Stimulated activated CD8-positive, alpha-beta memory T cell treated with anti-CD3 and anti-CD28 coated beads, Interleukin-15, amount 100 ng/mL, for 24 hours (primary cell): ENCODE data around the gene TXNIP.
A peak's percentile ranks its signal among the peaks of the same experiment; 100 is the strongest.

Experiments used
- DNase-seq: peaks from one replicate; pipeline ENCODE4 v3.0.0-alpha.2; 2020; ENCODE audit warnings: low read depth

Gene TXNIP

DNA sequence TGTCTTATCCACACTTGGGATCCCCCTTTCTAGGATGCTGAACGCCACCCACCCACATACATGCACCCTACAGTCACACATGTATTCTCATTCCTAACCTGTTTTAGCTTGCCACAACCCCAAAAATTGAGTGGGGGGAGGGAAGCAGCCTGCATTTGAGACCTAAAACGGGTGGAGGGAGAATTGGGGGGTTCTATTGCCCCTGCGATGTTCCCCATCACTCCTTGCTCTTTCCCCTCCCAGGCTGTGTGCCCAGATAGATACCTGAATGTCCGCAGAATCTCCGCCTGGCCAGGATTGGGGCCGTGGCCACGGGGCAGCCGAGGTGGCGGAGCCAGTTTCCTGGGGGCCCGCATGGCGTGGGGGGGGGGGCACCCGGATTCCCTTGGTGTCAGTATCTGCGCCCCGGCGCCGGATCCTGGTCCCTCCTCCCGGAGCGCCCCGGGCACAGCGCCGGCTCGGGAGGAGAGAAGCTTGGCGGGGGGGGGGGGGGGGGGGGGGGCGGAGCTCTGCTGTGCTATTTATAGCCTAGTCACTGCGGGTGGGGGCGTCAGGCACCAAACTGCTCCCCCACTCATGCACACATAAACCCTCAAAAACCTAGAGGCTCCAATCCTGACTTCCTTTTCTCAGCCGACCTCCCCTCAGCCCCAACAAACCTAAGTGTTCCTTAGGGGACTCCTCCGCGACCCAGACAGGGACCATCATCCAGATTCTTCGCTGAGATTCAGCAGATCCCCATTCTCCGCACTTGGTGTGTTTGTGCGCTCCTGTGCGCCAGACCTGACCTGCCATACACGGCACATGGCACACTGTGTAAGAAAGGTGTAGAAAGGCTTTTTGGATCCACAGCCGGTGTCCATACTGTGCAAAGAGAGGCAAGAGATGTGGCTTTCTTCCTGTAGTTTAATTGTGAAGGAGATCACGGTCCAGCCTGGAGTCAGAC is 33.9 kb downstream of the TXNIP start:
- DNase-seq, result no peak

DNA sequence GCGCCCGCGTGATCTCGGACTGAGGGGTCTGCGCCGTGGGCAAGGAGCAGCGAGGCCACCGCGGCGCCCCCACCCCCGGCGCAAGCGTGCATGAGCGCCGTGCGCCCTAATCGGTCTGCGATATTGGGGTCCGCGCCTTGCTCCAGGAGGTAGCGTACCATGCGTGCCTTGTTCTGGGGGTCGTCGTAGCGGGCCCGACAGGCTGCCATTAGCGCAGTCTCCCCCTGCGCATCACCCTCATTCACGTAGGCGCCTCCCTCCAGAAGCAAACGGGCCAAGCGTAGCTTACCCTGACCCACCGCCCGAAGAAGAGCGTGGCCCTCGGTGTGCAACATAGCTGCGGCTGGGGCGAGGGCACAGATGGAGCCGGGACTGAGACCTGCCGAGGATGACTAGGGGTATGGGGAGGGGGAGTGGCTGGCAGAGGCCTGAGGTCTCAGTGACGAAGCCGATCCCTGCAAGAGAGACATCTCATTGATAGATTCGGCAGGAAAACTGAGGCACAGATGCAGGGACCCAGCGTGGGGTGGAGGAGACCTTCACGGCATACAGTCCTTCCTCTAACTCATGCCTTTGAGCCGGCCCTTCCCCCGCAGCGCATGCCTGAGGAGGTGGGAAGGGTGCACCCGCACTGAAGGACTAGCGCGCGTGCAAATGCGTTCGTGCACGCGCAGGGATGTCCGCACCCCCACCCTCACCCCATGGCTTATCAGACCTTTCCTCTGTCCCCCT is 34.8 kb downstream of the TXNIP start:
- DNase-seq, result no peak

DNA sequence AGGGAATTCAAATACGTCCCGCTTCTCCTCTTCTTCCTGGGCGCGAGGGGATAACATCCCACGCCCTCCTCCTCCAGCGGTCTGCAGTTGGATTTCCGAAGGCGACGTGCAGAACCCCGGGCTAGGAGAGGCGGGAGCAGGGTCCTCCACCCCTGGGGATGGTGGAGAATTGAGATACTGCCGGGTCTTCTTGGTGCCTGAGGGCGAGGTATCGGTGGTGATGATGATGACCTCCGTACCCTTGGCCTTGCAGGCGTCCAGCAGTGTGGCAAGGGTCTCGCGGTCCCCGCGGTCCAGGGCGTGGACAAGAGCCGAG is 35.3 kb downstream of the TXNIP start:
- DNase-seq, result no peak

DNA sequence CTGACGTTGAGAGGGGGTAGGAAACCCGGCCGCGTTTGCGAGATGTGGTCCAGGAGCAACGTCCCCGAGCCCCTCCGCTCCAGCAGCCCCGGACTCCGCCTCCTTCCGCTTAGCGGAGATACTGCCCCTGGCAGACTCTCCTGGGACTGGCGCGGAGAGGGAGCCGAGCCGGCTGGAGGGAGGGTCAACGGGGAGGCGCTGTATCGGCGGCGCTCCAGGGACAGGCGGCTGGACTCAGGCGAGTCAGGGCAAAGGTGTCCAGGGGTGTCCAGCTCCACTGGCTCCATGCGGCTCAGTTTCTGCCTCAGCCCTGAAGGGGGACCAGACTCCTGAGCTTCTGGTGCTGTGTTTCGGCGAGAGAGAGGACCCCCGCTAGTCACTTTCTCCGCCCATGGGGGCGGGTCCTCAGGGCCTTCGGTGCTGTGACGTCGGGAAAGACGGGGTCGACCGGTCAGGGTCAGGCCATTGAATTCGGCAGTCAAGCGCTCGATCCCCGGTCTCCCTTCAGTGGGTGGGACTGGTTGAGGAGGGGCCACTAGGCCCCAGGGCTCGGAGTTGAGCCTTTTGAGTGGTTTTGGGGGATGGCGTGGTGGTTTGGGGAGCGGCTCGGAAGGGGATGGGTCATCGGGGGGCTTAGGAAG is 35.8 kb downstream of the TXNIP start:
- DNase-seq, result no peak

DNA sequence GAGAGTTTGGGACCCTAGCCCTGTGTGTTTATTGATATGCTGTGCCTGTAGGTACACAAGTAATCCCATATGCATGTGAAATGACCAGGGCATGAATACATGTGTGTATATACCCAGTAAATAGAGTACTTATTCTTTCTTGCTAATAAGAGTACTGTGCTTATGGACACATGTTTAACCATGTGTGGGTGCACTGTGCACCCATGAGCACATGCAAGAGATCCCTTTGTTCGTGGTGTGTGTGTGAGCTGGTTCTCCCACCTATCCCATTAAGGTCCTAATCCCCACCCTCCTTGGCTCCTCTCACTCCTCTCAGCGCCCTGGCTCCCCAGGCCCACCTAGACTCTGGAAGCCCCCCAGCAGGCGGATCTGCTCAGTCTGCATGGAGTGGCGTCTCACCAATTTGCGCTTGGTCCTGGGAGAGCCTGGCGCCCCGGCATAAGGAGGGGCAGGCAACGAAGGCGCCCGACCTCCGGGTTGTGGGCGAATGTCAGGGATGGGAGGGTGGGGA is 36.4 kb downstream of the TXNIP start:
- no peak for DNase-seq

DNA sequence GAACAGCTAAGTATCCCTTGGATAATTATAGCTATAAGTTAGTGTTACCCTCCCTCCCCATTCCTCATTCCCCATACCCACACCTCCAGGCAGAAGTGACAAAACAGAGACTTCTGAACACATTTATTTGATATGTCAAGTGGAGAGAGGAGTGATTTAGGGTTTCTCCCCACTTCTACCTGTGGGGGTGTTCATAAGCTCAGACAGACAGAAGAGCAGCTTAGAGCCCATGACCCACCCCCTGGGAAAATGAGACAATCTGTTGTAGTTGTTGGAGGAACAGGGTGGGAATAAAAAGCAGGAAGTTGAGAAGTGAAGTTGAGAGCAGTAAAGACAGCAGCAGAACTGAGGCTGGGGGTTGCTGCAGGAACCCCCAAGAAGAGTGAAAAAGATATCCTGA is 37.0 kb downstream of the TXNIP start:
- no peak for DNase-seq

DNA sequence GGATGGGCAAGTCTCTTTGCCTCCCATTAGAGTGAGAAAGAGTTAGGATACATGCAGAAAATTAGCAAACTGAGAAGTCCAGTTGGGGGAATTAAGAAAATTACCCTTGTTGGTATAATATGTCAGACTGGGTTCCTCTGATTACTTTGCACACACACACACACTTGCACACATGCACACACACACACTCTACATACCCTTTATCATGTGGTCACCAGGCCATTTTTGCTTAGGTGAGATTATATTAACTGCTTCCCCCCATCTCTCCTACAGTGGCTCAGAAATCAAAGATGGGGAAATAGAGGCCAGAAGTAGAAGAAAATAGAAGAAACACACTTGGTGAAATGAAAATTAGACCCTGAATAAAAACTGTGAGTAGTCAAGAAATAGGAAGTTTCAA is 37.6 kb downstream of the TXNIP start:
- DNase-seq, result no peak

DNA sequence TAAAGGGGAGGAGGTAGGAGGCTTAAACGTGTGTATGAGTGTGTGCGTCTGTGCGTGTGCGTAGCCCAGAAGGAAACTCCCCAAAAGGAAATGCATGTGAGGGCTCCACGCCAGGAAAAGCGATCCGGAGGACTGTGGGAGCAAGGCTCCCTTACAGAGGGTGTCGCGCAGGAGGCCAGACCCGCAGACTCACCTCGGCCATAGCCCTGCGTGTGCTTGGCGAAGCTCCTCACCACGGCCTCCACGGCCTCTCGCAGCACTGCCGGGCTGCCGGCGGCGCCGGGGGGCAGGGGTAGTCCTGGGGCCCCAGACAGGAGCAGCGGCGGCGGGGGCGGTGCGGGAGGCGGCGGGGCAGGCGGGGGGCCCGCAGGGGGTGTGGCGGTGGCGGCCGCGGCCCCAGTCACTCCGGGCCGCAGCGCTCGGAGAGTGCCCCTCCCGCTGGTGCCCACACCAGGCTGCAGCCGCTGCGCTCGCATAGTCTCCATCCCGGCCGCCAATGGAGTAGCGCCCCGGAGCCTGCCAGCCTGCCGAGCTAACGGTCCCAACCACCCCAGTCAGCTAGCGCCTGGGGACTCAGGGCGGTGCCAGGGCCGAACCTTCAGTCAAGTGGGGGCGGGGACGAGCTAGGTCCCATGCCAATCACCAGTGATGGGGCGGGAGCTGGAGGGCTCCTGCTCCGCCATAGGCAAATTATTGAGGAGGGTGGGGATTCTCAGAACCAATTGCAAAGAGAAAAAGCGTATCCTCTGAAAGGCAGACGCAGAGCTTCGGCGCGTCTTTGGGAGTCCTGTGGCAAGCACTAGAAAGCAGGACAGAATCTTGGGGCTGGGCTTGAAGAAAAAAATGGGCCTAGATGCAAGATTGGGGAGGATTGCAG is 38.7 kb downstream of the TXNIP start, which contains the start of gene LIX1L:
LIX1L (minus strand) TSS at position 575 of the 877 bp plus-strand sequence; CDS start at position 485, 90 bp downstream.
- peak; percentile 81 for DNase-seq

DNA sequence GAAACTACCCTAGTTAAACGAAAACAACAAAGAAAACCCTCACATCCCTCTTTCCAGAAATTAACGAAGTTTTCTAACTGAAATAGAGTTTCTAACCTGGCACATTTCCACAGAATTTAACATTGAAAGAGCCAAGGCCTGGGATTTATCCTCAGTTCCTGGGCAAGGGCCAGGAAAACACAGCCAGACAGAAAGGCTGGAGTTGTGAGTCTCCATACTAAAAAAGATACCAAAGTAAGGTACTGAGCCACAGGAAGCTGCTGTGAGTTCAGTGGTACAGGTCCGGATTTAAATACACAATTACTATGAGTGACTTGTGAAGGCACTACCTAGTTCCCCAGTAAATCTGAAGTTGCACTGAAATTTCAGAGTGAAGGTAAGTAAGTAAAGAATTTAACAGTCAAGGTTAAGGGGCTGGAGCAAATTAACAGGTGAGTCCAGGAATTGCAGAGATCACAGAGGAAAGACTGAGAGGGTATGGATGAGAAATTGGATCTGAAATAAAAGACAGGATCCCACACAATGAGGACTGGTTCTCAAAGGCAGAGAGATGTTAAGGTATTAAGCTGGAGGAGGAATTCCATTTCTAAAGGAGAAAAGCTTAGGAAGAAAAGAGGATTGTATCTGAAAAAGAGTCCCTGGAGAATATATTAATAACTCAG is 39.5 kb downstream of the TXNIP start:
- no peak for DNase-seq

DNA sequence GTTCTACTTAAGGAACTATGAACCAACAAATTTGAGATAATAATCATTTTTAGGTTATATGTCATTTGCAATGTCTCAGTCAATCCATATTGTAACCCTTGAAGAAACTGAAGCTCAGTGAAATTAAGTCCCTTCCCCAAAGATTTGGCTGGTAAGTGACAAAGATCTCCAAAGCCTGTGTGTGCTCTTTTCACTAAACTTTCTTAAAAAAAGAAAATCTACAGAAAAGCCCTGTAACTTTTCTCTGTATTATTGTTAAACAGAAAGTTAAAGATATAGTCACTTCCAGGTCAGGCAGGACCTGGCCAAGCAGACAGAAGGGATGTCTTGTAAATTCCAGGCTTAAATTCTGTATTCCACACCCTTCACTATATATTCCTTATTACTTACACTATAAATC is 40.0 kb downstream of the TXNIP start:
- DNase-seq, result no peak

DNA sequence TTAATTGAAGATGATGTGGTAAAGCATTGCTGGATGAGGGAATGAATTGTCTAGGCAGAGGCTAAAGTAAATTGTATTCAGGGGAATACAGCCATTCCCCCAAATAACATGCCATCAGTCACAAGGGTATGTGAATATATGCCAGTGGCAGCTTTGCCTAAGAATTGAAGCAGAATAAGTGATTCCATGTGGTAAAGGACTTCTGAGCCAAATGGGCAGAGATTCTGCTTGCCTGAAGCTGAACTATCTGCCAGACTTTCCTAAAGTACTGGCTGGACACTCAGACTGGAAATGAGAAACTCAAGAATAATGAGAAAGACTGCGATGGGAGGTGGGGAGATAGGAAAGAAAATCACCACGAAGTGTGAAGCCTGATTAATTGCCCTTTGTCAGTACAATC is 40.9 kb downstream of the TXNIP start:
- DNase-seq, result no peak

DNA sequence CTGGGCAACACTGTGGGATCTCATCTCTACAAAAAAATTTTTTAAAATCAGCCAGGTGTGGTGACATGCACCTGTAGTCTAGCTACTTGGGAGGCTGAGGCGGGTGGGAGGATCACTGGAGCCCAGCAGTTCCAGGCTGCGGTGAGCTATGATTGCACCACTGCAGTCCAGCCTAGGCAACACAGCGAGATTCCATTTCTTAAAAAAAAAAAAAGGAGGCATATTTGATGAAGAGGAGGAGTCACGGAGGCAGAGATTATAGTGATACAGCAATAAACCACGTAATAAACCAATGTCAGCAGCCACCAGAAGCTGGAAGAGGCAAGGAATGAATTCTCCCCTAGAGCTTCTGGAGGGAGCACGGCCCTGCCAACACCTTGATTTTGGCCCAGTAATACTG is 42.5 kb downstream of the TXNIP start:
- DNase-seq, result no peak

DNA sequence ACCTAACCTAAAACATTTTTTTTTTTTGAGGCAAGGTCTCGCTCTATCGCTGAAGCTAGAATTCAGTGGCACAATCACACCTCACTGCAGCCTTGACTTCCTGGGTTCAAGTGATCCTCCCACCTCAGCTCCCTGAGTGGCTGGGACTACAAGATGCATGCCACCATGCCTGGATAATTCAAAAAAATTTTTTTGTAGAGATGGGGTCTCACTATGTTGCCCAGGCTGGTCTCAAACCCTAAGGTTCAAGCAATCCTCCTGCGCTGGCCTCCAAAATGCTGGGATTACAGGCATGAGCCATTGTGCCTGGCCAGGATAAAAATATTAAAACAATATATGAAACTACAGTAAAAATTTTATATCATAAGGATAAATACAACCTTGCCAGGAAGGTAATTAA is 43.5 kb downstream of the TXNIP start:
- DNase-seq, result no peak

DNA sequence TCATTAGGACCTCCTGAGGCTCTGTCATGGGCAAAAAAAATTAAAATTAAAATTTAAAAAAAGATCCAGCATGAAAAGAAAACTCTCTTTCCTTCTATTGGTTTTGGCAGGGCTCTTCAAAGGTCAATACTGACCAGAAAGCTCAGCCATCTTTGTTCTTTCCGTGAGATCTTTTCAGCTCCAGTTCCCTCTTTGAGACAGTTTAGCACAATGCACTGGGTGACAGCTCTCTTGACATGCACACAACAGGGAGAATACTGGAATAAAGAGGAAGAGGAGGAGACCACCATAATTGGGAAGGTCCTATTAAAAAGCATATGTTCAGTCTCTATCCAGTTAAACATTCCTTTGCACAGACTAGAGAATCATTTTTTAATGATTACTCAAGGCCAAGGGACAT is 44.9 kb downstream of the TXNIP start:
- DNase-seq, result no peak

DNA sequence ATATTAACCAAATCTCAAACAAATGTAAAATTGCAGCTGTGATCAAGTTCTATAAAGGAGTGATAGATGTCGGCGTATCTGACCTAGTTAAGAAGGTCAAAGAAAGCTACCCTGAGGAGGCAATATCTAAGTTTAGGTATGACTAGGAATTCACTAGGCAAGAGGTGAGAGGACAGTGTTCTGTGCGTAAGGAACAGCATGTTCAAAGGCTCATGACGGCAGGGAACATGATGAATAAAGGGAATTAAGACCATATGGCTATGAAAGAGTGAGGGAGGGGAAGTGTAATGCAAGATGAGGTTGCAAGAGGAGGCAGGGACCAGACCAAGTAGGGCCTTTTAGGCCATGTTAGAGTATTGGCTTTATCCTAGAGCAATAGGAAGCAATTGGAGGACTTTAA is 47.2 kb downstream of the TXNIP start:
- DNase-seq, result no peak

DNA sequence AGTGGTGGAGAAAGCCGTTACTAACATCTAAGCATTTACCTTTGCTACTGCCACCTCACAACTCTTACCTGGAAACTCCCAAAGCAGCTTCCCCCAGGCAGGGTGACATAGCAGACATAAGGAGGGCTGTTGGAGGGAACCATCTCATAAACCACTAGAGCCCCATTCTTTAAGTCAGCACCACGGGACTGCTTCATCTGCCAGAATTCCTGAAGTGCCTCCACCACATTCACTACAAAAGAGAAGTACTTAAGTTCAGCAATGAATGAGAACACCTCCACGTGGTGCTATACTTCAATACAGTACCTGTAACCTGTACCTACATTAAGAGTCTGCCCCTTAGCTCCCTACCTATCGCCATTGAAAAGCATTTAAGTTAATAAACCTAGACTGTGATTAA is 48.8 kb downstream of the TXNIP start:
- no peak for DNase-seq

DNA sequence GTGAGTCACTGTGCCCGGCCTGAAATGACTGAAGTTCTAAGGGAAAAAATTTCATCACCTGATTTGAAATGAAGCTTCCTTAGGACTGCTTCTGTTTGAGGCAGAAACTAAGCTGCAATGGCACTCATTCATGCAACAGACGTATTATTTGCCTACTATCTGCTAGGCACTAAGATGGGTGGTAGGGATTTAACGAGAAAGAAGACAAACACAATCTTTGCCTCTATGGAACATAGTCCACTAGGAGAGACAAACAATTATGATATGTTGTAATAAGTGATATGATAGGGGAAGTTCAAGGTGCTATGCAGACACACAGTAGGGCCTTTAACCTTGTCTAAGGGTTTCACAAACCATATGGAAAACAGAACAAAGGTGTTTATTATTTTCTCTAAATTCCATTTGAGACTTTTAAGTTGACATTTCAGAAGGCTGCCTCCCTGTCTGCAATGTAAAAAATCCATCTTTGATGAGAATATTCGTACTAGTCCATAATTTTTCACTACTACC is 49.8 kb downstream of the TXNIP start:
- DNase-seq, result no peak

DNA sequence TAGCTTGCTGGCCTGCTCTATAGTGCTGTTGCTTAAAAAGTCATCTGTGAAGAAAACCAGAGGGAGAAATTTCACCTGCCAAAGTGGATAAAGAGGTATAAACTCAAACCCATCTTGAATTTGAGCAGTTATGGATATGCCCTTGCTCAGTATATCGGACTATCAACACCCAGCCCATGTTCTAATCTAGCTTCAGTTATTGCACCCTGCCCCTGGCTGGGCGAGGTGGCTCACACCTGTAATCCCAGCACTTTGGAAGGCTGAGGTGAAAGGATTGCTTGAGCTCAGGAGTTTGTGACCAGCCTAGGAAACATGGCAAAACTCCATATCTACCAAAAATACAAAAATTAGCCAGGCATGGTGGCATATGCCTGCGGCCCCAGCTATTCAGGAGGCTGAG is 51.8 kb downstream of the TXNIP start:
- no peak for DNase-seq

DNA sequence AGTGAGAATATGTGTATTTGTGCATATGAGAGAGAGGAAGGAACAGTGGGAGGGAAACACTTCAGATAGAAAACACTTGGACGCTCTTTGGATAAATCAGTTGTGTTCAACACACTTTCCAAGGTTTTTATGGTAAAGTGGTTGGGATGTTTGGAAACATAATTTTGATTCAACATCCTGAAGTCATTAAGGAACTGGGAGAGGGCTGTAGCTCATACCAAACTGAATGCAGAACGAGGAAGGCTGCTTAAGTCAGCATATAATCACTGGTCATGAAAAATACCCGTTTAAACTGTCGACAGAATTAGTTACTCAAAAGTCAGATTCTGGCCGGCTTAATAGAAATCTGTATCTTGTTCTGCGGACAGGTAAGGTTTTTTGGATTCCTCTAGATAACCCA is 53.5 kb downstream of the TXNIP start:
- no peak for DNase-seq
